Subcutaneous adipose tissue (tissue), 4 donors: ENCODE measurements around the gene AGBL4. TPM values are rescaled to one million over a fixed set of nuclear protein-coding genes. Genes with fewer than 3 reads are reported as not detected.

ENCODE experiments used
- total RNA-seq, 4 donors: library from RNA; depleted of rRNA; stranded (reverse); fragments of >200 nt; gene quantifications; one replicate each; pipeline ENCODE4 v1.1.0, GENCODE V29; 2016
- TF ChIP-seq, protein P1 (sequence below): fragments of 450-650 bp; IDR thresholded peaks from one replicate; pipeline ENCODE4 v1.5.1; 2016; ENCODE audit warnings: low read depth, mild to moderate bottlenecking, control low read depth, antibody characterized with exemption, moderate library complexity

AGBL4 gene
- total RNA-seq, 4 donors from 2014 or later = 0.16 to 3.6 (median 0.59) TPM

DNA sequence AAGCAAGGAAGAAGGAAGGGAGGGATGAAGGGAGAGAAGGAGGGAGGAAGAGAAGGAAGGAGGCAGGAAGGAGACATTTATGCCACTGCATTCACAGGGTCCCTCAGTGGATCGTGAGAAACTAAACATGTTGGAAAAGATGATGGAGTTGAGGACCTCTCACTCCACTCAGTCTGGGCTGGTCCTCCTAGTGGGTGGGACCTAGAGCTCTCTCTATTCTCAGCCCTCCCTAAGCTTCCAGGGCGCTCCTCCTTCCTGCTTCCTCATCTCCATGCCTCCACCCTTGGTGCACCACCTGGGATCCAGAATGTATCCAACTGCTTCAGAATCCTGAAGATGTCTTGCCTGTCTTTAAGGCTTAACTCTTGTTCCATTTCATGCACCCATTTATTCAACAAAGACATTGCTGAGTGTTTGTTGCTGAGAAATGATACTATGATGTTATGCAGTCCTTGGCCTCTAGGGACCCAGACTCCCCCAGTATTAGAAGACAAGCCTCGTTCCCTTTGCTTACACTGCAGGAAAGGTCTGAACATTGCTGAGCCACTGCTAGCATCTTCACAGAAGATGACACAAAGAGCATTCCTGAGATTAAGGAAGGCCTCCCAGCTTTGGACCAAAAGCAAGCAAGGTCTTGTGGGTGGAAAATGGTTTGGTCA is 1335.5 kb downstream of the AGBL4 start:
- TF ChIP-seq, protein P1, sequence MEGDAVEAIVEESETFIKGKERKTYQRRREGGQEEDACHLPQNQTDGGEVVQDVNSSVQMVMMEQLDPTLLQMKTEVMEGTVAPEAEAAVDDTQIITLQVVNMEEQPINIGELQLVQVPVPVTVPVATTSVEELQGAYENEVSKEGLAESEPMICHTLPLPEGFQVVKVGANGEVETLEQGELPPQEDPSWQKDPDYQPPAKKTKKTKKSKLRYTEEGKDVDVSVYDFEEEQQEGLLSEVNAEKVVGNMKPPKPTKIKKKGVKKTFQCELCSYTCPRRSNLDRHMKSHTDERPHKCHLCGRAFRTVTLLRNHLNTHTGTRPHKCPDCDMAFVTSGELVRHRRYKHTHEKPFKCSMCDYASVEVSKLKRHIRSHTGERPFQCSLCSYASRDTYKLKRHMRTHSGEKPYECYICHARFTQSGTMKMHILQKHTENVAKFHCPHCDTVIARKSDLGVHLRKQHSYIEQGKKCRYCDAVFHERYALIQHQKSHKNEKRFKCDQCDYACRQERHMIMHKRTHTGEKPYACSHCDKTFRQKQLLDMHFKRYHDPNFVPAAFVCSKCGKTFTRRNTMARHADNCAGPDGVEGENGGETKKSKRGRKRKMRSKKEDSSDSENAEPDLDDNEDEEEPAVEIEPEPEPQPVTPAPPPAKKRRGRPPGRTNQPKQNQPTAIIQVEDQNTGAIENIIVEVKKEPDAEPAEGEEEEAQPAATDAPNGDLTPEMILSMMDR = no peak

DNA sequence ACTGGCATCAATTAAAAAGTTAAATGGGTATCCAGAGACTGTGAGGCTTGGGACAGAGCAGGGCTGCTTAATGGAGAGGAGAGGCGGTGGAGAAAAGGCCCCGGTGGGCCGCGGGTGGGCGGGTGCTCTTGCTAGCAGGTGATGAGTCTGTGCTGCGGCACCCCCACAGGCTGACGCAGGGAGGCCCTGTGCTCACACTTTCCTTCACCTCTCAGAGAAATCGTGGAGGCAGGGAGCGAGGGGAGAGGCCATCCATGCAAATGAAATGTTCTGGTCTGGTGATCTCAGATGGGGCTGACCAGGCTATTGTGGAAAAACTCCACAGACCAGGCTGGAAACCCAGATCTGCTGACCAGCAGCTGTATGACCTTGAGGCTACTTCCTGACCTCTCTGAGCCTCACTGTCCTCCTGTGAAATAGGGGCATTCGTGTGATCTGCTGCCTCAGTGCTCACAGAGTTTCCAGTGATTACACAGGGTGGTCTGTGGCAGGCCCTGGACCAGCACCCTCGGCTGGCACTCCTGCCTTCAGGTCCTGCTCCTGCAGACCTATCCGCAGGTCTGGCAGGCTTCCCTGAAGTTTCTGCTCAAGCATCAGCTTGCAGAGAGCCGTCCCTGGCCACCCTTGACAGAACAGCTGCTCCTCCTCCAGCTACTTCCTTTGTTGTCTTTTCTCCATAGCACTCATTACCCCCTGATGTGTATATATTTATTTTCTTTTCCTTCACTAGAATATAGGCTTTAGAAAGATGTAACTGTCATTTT is 1336.3 kb downstream of the AGBL4 start:
- TF ChIP-seq, protein P1 = no peak

DNA sequence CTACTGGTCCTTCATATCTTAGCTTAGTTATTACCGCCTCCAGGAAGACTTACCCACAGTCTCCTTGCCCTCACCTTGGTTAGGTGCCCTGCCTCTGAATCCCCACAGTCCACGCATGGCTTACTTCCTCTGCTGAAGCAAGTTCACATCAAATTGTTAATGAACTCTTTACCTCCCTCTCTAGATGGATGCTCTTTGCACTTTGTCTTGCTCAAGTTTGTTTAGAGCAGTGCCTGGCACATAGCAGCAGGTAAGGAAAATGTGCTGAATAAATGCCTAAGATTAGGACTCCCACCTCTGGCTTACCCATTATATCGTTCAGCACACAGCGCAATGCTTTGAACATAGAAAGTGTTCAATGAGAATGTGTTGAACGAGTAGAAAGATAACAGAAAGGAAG is 1337.6 kb downstream of the AGBL4 start:
- TF ChIP-seq, protein P1 = no peak

DNA sequence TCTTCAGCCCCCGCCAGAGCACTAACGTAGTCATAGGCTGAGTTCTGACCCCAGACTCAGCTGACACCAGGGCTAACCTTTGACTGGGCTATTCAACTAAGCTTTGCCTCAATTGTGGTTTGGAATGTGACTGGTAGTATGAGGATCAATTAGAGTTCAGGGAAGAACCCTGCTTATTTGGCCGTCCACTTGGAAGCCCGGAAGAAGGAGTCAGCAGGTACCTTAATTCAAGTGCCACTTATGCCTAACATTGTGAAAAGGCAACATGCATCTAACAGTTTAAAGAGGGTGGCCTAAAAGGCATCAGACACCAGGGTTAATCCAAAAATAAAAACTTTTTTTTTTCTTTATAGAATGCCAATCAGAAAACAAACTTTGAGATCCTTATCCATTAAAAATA is 1339.4 kb downstream of the AGBL4 start:
- TF ChIP-seq, protein P1 = no peak

DNA sequence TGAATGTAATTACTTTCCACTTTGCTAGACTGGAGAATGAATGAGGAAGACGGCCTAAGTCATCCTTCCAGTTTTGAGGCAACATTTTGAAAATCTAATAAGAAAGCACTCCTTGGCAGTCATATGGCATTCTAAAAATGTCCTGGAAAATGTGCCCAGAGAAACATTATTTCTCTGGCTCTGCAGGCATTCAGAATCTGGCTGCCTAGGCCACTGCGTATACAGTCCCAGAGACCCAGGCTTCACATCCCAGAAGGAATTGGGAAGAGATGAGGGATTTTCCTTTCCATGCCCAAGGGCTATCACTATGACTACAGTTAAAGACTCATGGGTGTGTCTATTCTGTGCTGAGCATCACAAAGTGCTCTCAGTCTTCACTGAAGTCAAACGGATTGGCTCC is 1339.9 kb downstream of the AGBL4 start:
- TF ChIP-seq, protein P1 = no peak

DNA sequence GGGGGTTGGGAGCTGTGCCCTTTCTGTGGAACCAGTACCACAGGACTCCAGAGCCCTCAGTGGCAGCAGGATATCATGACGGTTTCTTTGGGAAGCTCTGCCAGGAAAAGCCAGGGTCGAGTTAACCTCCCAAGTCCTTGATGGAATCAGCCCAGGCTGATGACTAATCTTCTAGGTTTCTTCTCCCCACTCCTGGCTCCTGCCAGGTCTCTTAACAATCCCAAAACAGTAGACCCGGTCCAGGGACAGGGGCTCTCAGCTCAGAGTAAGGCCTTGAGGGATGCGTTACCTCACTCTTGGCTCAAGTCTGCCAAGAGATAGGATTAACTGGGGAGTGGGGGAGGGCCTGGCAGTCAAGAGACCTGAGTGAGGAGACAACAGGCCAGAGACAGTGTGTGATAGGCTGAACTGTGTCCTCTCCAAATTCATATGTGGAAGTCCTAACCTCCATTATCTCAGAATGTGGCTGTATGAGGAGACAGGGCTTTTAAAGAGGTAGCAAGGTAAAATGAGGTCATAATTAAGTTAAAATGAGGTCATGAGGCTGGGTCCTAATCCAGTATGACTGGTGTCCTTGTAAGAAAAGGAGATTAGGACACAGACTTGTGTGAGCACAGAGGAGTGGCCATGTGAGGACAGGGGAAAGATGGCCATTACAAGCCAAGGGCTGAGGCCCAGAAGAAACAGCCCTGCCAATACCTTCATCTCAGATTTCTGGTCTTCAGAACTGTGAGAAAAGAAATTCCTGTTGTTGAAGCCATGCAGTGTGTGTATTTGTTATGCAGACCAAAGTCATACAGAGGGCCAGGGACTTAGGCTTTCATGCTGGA is 1342.1 kb downstream of the AGBL4 start:
- TF ChIP-seq, protein P1 = no peak
